CD4-positive, alpha-beta T cell (primary cell): ENCODE measurements around the gene SGIP1. TPM values are rescaled to one million over a fixed set of nuclear protein-coding genes. Genes with fewer than 3 reads are reported as not detected.

Experiments used
- ATAC-seq: fragments of 200-7000 bp; cut with Tn5 transposase; one replicate; pipeline ENCODE4 v1.10.0; 2022; ENCODE audit warnings: mild to moderate bottlenecking; ENCODE audit not compliant: poor library complexity
- CTCF ChIA-PET: fragments of 350-600 bp; sonication (Branson Sonifier 250); formaldehyde crosslinking; loops from one replicate; lab custom pipeline; 2021; ENCODE audit warnings: antibody characterized with exemption, inconsistent platforms; lab: Charles Lee
- POLR2A ChIA-PET: fragments of 350-600 bp; sonication (Branson Sonifier 250); formaldehyde crosslinking; loops from one replicate; lab custom pipeline; 2021; ENCODE audit warnings: antibody characterized with exemption, inconsistent platforms; lab: Charles Lee
- DNase-seq, 14 experiments: peaks; one replicate each; pipeline ENCODE4 v3.0.0-alpha.2; 2013 to 2020; ENCODE audit warnings: mixed read lengths in 2 of 14
- H3K27ac ChIP-seq, 2 donors: one replicate each; pipeline versions ENCODE4 v1.5.1 to v1.7.0; 2013; ENCODE audit warnings: low read length in 2 of 2, low read depth in 1 of 2, mild to moderate bottlenecking in 1 of 2
- H3K27me3 ChIP-seq, 2 experiments: 1 replicate in 1 of 2; 2 replicates in 1 of 2; pipeline versions ENCODE4 v1.6.1 to v1.7.0; 2013; ENCODE audit warnings: low read length in 2 of 2, control low read depth in 1 of 2, mild to moderate bottlenecking in 1 of 2, moderate library complexity in 1 of 2; ENCODE audit not compliant: insufficient read depth in 2 of 2, control insufficient read depth in 1 of 2
- H3K36me3 ChIP-seq: one replicate; pipeline ENCODE4 v1.6.1; 2013; ENCODE audit warnings: low read length, control low read depth; ENCODE audit not compliant: insufficient read depth
- H3K4me1 ChIP-seq: one replicate; pipeline ENCODE4 v1.6.1; 2013; ENCODE audit warnings: low read length, control low read depth; ENCODE audit not compliant: insufficient read depth
- H3K4me3 ChIP-seq: one replicate; pipeline ENCODE4 v1.5.1; 2013; ENCODE audit warnings: mild to moderate bottlenecking, low read length, moderate library complexity
- H3K9me3 ChIP-seq, 2 experiments: 1 replicate in 1 of 2; 2 replicates in 1 of 2; pipeline versions ENCODE4 v1.6.1 to v1.7.0; 2013; ENCODE audit warnings: low read length in 2 of 2, mild to moderate bottlenecking in 2 of 2, control low read depth in 1 of 2, moderate library complexity in 1 of 2; ENCODE audit not compliant: control insufficient read depth in 1 of 2, insufficient read depth in 1 of 2
- H3K27ac Mint-ChIP-seq: one replicate; pipeline ENCODE4 v1.8.0; 2020; ENCODE audit warnings: mixed read lengths
- H3K27me3 Mint-ChIP-seq: one replicate; pipeline ENCODE4 v1.8.0; 2021; ENCODE audit warnings: mixed read lengths
- H3K36me3 Mint-ChIP-seq: one replicate; pipeline ENCODE4 v1.8.0; 2021; ENCODE audit warnings: low read depth, mixed read lengths
- H3K4me1 Mint-ChIP-seq: one replicate; pipeline ENCODE4 v1.8.0; 2021; ENCODE audit warnings: low read depth, mixed read lengths
- H3K4me3 Mint-ChIP-seq: one replicate; pipeline ENCODE4 v1.8.0; 2020; ENCODE audit warnings: mild to moderate bottlenecking, mixed read lengths
- H3K9me3 Mint-ChIP-seq: one replicate; pipeline ENCODE4 v1.8.0; 2020; ENCODE audit warnings: mixed read lengths
- CTCF ChIP-seq: fragments of 200-600 bp; IDR thresholded peaks from one replicate; pipeline ENCODE4 v1.8.0; 2022; ENCODE audit warnings: antibody characterized with exemption, mild to moderate bottlenecking
- intact Hi-C, 2 experiments: fragments of 100-400 bp; cut with DNase I in 1 of 2; cut with micrococcal nuclease in 1 of 2; formaldehyde crosslinking; loops; one replicate each; pipeline versions ENCODE4 v1.15.1 to v1.9.0; 2023 to 2025; cut with DNase I, micrococcal nuclease
- total RNA-seq, 174 experiments: library from RNA in 2 of 174; stranded (reverse) in 2 of 174; gene quantifications; one replicate each; pipeline ENCODE4 v1.2.3 and lab custom pipeline; 2021 to 2026

Gene SGIP1
- total RNA-seq, 2 experiments from 2014 or later = 0.84 TPM; not detected in 1

- POLR2A ChIA-PET = no interaction called here
- Histone ChIP-seq H3K9me3 (no peaks in the 10 kb centered on the region), H3K4me3 (no peak overlapping the region), H3K27me3 (no peaks in the 10 kb centered on the region), H3K36me3 (no peaks in the 10 kb centered on the region), H3K27ac (no peak overlapping the region), H3K4me1 (no peaks in the 10 kb centered on the region)
- no peaks in the 10 kb centered on the region for H3K27me3 Mint-ChIP-seq
- no peak for ATAC-seq
- H3K4me1 Mint-ChIP-seq = no peaks in the 10 kb centered on the region
- no peaks in the 10 kb centered on the region for H3K9me3 Mint-ChIP-seq
- no peak overlapping the region for H3K4me3 Mint-ChIP-seq
- no peak for DNase-seq
- no peak overlapping the region for H3K27ac Mint-ChIP-seq
- TF ChIP-seq CTCF = no peak
- intact Hi-C loops = no loop called here
- CTCF ChIA-PET = no interaction called here
- no peaks in the 10 kb centered on the region for H3K36me3 Mint-ChIP-seq
These were observed 90.6 kb downstream of the SGIP1 start for GRCh38 chr1:66624412-66625060.

- ChIA-PET CTCF (no interaction called here), POLR2A (no interaction called here)
- Histone ChIP-seq H3K27ac (no peak overlapping the region), H3K27me3 (no peaks in the 10 kb centered on the region), H3K9me3 (no peaks in the 10 kb centered on the region), H3K4me3 (no peak overlapping the region), H3K36me3 (no peaks in the 10 kb centered on the region), H3K4me1 (no peaks in the 10 kb centered on the region)
- no peak overlapping the region for H3K27ac Mint-ChIP-seq
- ATAC-seq (no peak), DNase-seq (no peak)
- no peaks in the 10 kb centered on the region for H3K4me1 Mint-ChIP-seq
- intact Hi-C loops = no loop called here
- no peak for TF ChIP-seq CTCF
- H3K36me3 Mint-ChIP-seq = no peaks in the 10 kb centered on the region
- H3K4me3 Mint-ChIP-seq = no peak overlapping the region
- no peaks in the 10 kb centered on the region for H3K9me3 Mint-ChIP-seq
- H3K27me3 Mint-ChIP-seq = peaks cover 4% of the 10 kb centered on the region
These were observed 92.3 kb downstream of the SGIP1 start for GRCh38 chr1:66626261-66626660.

- H3K36me3 ChIP-seq = no peaks in the 10 kb centered on the region
These were observed 95.0 kb downstream of the SGIP1 start for GRCh38 chr1:66628926-66629325.

More at GRCh38 chr1:66628926-66629325, 95.0 kb downstream of the SGIP1 start:
- DNase-seq (no peak), ATAC-seq (no peak)
- H3K27ac ChIP-seq = no peak overlapping the region
- no peaks in the 10 kb centered on the region for H3K4me1 ChIP-seq
- no peak overlapping the region for H3K4me3 ChIP-seq
- intact Hi-C loops = no loop called here
- no peak for TF ChIP-seq CTCF
- no peak overlapping the region for H3K27ac Mint-ChIP-seq
- peaks cover 4% of the 10 kb centered on the region for H3K27me3 Mint-ChIP-seq
- no peaks in the 10 kb centered on the region for H3K9me3 Mint-ChIP-seq
- no peaks in the 10 kb centered on the region for H3K27me3 ChIP-seq
- H3K4me3 Mint-ChIP-seq = no peak overlapping the region
- POLR2A ChIA-PET = no interaction called here
- H3K4me1 Mint-ChIP-seq = no peaks in the 10 kb centered on the region
- H3K9me3 ChIP-seq = no peaks in the 10 kb centered on the region
- CTCF ChIA-PET = no interaction called here
- no peaks in the 10 kb centered on the region for H3K36me3 Mint-ChIP-seq
